ENCODE measurements around the gene MGMT. TPM values are rescaled to one million over a fixed set of nuclear protein-coding genes. Genes with fewer than 3 reads are reported as not detected.
"Not testable (repeated sequence)": the region's sequence is repeated elsewhere in the genome, so short reads cannot be mapped to it uniquely, and the experiment has no call there.

MGMT gene
- total RNA-seq, 4 donors from 2014 or later = 16.5 to 37.5 (median 32.1) TPM

DNA sequence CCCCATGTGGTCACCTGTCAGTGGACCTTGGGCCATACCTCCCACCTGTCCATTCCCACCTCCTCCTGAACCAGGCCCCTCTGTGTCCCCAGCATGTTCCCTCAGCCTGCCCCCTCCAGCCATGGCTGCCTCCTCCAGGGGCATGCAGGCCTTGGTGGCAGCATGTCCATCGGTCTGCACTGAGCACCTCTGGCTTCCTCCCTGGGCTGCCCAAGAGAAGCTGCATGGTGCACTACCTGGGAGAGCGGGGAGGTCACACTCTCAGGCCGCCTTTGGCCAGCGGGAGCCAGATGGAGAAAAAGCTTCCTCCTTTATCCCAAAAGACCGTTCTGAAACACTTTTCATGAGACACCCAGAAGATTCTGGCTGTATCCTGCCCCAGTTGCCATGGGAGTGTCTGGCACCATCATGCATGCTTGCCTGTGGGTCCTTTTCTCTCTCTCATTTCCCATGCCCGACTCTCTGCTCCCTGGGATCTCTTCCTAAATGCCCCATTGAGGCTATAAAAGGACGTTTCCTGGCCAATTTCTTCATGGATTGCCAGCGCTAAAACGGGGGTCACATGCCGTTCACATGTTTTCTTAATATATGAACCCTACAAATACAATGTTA, 45.5 kb upstream of the MGMT start:
- WGBS, 2 donors (ENCODE audit: low coverage in 1 of 2) = 89 to 93% methylated on average over 3 to 8 of the region's 10 CpGs
- peaks cover 24% of the 10 kb centered on the region for H3K27me3 ChIP-seq
- H3K4me3 ChIP-seq = no peak overlapping the region
- TF ChIP-seq POLR2AphosphoS5 (IDR thresholded peaks at IDR 0.05) (no peak), EP300 (IDR thresholded peaks at IDR 0.05) (no peak), POLR2A (IDR thresholded peaks at IDR 0.05) (no peak)
- TF ChIP-seq, protein P1, sequence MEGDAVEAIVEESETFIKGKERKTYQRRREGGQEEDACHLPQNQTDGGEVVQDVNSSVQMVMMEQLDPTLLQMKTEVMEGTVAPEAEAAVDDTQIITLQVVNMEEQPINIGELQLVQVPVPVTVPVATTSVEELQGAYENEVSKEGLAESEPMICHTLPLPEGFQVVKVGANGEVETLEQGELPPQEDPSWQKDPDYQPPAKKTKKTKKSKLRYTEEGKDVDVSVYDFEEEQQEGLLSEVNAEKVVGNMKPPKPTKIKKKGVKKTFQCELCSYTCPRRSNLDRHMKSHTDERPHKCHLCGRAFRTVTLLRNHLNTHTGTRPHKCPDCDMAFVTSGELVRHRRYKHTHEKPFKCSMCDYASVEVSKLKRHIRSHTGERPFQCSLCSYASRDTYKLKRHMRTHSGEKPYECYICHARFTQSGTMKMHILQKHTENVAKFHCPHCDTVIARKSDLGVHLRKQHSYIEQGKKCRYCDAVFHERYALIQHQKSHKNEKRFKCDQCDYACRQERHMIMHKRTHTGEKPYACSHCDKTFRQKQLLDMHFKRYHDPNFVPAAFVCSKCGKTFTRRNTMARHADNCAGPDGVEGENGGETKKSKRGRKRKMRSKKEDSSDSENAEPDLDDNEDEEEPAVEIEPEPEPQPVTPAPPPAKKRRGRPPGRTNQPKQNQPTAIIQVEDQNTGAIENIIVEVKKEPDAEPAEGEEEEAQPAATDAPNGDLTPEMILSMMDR (IDR thresholded peaks at IDR 0.05) = no peak
- ATAC-seq = no peak
- H3K27ac ChIP-seq = no peak overlapping the region
- H3K4me1 ChIP-seq = no peaks in the 10 kb centered on the region
- no peaks in the 10 kb centered on the region for H3K36me3 ChIP-seq
- H3K9me3 ChIP-seq = no peaks in the 10 kb centered on the region

DNA sequence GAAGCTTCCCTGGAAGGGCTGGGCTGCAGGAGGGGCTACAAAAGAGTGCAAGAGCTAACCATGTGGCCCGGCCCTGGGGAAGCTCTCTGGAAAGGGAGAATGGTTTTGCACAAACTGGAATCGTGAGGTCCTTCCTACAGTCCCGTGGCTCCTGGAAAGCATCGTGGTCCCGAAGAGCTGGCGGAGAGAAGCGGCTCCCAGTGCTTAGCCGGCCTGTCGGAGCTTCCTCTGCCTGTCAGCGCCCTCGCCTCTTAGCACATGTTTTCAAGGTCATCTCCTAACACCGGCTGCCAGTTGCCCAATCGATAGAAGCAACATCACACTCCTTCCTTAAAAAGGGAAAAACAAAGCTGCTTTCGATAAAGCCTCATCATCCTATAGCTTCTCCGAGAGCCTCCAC, 42.1 kb upstream of the MGMT start:
- Histone ChIP-seq H3K9me3 (no peaks in the 10 kb centered on the region), H3K4me3 (no peak overlapping the region), H3K4me1 (no peaks in the 10 kb centered on the region), H3K27ac (no peak overlapping the region), H3K27me3 (peaks cover 18% of the 10 kb centered on the region), H3K36me3 (no peaks in the 10 kb centered on the region)
- ATAC-seq = no peak
- no peak for TF ChIP-seq EP300 (IDR thresholded peaks at IDR 0.05)
- TF ChIP-seq POLR2AphosphoS5 (IDR thresholded peaks at IDR 0.05) = no peak
- TF ChIP-seq, protein P1 (IDR thresholded peaks at IDR 0.05) = no peak
- no peak for TF ChIP-seq POLR2A (IDR thresholded peaks at IDR 0.05)
- WGBS, 2 donors (ENCODE audit: low coverage in 1 of 2) = 75% methylated on average over 7 of the region's 15 CpGs; no CpG with 5 or more reads in 1 of the 2 donors

- H3K9me3 ChIP-seq = no peaks in the 10 kb centered on the region
- 18 to 26% methylated on average over 3 to 4 of the region's 6 CpGs for WGBS, 2 donors (ENCODE audit: low coverage in 1 of 2)
- H3K4me3 ChIP-seq = no peak overlapping the region
- no peaks in the 10 kb centered on the region for H3K36me3 ChIP-seq
- peaks cover 18% of the 10 kb centered on the region for H3K27me3 ChIP-seq
- TF ChIP-seq EP300 (IDR thresholded peaks at IDR 0.05) (no peak), POLR2AphosphoS5 (IDR thresholded peaks at IDR 0.05) (no peak), POLR2A (IDR thresholded peaks at IDR 0.05) (no peak)
- TF ChIP-seq, protein P1 (IDR thresholded peaks at IDR 0.05) = no peak
- H3K4me1 ChIP-seq = no peaks in the 10 kb centered on the region
- no peak overlapping the region for H3K27ac ChIP-seq
- ATAC-seq = no peak
Observed at GRCh38 chr10:129426606-129427005, 40.4 kb upstream of the MGMT start.

GRCh38 chr10:129433266-129433665, 33.8 kb upstream of the MGMT start:
- TF ChIP-seq POLR2A (IDR thresholded peaks at IDR 0.05) (no peak), EP300 (IDR thresholded peaks at IDR 0.05) (no peak), POLR2AphosphoS5 (IDR thresholded peaks at IDR 0.05) (no peak)
- TF ChIP-seq, protein P1 (IDR thresholded peaks at IDR 0.05) = no peak
- ATAC-seq = no peak
- Histone ChIP-seq H3K4me1 (no peaks in the 10 kb centered on the region), H3K27me3 (peaks cover 15% of the 10 kb centered on the region), H3K27ac (no peak overlapping the region), H3K36me3 (no peaks in the 10 kb centered on the region), H3K9me3 (no peaks in the 10 kb centered on the region), H3K4me3 (no peak overlapping the region)
- 40% methylated on average over 1 of the region's 7 CpGs; no CpG with 5 or more reads in 1 of the 2 donors for WGBS, 2 donors (ENCODE audit: low coverage in 1 of 2)

DNA sequence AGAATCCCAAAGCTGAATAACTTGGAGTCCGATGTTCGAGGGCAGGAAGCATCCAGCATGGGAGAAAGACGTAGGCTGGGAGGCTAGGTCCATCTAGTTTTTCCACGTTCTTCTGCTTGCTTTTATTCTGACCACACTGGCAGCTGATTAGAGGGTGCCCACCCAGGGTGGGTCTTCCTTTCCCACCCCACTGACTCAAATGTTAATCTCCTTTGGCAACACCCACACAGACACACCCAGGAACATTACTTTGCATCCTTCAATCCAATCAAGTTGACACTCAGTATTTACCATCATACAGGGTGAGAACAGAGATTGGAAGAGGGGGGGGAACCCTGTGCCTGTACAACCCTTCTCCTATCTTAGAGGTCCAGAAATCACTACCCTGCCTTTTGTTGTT, 31.3 kb upstream of the MGMT start:
- not testable (repeated sequence) for H3K27ac ChIP-seq, H3K9me3 ChIP-seq, H3K4me3 ChIP-seq, ATAC-seq, H3K36me3 ChIP-seq, H3K4me1 ChIP-seq
- WGBS, 2 donors (ENCODE audit: low coverage in 1 of 2) = 89 to 95% methylated on average over 4 of the region's 4 CpGs
- peaks cover 22% of the 10 kb centered on the region for H3K27me3 ChIP-seq
